ENCODE measurements around the gene YPEL5.

The YPEL5 gene

DNA sequence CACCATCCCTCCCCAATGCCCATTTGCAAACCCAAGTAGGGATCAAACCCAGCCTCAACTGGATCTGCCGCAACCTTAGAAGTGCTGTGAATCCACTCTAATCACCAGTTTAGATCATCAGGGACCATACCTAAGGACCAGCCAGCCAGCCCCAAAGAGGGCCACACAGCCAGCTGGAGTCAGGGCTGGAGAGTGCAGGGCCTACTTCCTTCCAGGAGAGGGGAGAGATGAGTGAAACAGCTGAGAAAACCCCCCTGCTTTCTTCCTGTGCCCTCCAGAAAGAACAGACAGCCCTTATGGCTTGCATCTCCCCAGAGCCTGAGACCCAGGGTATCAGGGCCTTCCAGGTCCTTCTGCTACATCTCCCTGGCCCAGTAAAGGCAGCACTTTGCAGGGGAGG, 25.8 kb downstream of the YPEL5 start:
- DNase-seq = no peak

DNA sequence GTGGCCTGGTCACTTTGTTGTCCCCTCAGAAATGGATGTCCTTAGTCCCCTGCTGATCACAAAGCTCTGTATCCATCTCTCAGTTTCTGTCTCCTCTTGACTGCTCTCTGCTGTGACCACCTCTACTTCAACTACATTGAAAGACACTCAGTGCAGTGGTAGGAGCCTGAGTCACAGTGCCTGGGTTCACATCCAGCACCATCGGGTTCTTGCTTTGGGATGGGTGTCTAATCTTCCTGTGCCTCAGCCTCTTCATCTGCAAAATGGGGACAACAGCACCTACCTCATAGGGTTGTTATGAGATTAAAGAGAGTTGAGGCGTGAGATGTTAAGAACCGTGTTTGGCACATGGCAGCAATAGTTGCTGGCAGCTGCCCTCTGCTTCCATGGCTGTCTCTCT, 30.6 kb downstream of the YPEL5 start:
- DNase-seq = no peak

DNA sequence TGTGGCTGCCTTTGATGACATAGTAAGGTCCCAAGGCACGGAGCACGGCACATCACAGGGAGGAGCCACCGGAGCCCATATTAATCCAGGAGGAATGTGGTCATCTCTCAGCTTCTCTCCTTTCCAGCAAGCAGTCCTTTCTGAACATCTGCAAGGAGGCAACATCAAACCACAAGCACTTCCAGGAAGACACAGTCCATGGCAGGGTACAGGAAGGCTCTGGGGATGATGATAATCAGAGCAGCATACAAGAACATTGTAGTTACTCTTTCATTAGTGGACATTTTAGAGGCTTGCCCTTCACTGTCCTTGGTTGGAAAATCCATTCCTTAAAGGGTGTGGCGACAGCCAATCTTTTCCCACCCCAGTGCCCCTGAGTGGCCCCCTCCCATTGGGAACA, 31.1 kb downstream of the YPEL5 start:
- DNase-seq = no peak

DNA sequence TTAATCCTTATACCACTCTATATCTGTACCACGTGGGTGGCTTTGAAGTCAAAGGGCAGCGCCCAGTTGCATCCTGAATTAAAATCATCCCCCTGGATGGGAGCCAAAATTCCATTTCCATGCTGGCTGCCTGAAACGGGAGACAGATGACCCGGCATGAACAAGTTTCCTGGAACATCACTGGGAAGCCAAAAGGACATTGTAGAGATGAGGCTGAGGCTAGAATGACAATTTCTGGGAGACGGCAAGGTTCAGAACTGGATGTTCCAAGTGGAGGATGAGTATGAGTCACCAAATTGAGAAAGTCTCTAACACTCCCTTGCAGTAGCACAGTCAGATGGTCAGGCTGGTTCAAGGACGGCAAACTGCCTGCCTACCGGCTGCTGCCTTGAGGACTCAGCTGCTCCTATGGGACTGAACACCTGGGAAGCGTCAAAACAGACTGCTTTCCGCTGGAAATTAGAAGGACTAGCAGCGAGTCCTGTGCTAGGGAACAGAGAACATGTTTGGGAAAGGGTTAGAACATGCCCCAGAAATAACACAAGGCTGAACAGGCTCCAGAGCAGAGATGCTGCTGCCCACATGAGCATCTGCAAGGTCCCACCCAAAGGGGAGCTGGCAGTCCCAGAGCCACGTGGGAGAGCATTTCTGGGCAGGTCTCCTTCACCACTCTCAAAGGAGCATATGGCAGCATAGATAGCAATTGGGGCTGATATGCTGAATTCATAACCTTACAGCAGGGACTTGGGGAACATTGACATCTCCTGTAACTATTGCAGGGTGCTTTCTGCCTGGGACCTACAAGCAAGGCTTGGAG, 32.0 kb downstream of the YPEL5 start:
- DNase-seq = no peak

DNA sequence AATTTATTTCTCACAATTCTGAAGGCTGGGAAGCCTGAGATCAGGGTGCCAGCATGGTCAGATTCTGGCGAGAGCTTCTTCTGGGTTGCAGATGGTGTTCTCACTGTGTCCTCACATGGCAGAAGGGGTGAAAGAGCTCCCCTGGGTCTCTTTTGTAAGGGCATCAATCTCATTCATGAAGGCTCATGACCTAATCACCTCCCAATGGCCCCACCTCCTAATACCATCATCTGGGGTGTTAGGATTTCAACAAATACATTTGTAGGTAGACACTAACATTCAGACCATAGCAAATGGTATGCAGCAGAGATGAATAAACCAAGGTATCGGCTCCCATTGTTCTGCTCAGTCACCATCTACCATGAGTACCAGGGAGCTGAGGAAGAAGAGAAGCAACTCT, 32.7 kb downstream of the YPEL5 start:
- no peak for DNase-seq

DNA sequence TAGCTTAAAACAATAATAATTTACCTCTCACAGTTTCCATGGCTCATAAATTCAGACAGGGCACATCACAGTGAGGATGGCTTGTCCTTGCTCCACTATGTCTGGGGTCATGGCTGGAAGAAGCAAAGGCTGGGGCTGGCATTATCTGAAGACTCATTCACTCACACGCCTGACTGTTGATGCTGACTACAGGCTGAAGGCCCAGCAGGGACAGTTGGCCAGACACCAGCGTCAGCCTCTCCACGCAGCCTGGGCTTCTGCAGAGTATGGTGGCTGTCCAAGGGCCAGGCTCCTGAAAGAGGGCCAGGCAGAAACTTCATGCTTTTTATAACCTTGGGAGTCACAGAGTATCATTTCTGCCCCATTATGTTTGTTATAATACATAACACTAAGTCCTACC, 33.4 kb downstream of the YPEL5 start:
- DNase-seq = no peak

DNA sequence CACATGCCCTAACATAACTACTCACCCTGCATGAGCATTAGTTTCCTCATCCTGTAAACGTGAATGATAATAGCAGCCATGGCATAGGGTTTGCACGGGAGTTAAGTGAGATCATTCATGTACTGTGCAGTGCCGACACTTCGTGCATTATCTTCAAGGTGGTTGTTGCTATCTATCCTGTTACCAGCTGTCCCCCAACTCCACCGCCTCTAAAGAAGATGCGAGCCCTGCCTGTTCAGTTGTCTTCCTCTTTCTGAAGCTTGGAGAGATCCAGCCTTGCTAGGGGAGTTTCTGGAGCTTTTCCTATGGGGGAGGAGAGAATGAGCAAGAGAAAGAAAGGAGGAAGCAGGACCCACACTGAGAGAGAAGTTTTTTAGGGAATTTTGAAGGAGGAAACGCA, 34.4 kb downstream of the YPEL5 start:
- DNase-seq = no peak

DNA sequence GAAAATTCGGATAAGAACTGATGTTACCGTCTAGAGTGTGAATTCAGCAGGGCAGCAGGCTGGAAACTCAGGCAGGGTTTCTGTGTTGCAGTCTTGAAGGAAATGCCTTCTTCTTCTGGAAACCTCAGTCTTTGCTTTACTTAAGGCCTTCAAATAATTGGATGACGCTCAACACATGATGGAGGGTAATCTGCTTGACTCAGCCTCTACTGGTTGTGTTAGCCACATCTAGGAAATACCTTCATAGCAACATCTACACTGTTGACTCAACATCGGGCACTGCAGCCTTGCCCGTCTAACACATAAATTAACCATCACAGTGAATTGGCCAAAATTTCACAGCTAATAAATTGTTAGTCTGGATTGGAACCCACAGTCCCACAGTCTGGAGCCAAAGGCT, 37.2 kb downstream of the YPEL5 start:
- no peak for DNase-seq

DNA sequence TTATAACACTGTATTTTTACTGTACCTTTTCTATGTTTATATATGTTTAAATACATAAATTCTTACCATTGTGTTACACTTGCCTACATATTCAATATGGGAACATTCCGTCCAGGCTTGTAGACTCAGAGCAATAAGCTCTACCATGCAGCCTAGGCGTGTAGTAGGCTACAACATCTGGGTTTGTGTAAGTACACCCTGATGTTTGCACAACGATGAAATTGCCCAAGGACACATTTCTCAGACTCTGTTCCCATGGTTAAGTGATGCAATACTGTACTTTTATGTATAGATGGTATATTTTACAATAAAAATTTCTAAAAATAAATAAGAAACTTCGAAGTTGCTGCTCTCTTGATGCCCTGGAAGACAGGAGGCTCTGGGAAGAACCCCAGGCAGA, 38.4 kb downstream of the YPEL5 start:
- no peak for DNase-seq

DNA sequence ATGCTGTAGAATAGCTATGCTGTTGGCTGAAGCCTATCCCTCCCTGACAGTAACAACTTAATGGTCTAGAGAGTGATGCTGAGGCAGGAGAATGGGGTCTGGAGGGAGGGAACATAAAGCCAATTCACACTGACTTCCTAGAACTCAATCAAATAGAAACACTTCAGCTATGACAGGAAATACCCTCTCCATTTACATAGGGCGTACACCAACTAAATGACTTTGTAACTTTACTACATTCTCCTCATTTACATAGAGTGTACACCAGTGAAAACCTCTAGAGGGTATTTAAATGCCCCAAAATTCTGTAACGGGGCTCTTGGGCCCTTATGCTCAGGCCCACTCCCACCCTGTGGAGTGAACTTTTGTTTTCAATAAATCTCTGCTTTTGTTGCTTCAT, 41.5 kb downstream of the YPEL5 start:
- no peak for DNase-seq

DNA sequence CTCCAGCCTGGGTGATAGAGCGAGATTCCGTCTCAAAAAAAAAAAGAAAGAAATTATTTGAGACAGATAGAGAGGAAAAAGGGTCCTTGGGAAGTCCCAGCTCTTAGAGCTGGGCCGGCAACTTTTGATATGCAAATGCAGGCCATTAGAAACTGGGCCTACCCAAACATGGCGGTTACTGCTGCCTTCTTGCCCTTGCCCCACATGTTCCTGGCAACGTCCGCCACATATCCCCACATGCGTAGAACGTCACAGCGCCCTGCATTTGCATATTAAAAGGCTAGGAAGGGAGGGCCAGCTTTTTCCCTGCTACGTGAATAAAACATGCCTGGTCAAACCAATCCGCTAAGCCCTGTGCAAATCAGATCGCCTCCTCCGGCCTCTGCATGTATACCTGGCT, 43.8 kb downstream of the YPEL5 start:
- no peak for DNase-seq

DNA sequence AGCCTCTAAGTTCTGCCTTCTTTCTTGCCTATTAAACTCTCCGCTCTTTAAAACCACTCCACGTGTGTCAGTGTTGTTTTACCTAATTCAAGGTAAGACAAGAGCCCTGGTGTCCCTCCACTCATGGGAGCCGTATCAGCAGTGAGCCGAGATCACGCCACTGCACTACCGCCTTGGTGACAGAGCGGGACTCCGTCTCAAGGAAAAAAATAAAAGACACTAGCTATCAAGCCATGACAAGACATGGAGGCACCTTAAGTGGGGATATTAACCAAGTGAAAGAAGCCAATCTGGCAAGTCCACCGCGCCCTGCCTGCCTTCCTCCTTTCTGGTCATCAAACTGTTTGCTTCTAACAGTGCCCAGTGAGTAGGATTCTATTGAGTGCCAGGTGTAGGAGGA, 44.3 kb downstream of the YPEL5 start:
- DNase-seq = no peak

DNA sequence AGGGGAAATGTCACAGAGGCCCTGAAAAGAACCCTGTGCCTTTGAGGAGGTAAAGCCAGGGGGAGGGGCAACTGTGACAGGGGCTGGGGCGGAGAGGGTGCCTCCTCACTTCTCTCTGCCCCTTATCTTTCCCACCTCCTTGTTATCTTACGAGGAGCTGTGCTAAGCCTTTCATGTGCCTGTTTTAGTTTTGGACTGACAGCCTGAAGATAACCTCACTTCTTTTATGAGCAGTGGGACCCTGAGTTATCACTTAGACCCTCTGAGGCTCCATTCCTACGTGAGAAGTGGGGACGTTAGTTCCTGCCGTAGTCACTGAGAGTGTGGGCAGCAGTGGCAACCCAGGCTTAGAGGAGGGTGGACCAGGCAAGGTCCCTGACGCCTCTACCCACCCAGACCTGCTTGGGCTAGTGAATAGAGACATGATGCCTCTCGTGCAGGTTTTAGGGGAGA, 45.0 kb downstream of the YPEL5 start:
- DNase-seq = no peak

DNA sequence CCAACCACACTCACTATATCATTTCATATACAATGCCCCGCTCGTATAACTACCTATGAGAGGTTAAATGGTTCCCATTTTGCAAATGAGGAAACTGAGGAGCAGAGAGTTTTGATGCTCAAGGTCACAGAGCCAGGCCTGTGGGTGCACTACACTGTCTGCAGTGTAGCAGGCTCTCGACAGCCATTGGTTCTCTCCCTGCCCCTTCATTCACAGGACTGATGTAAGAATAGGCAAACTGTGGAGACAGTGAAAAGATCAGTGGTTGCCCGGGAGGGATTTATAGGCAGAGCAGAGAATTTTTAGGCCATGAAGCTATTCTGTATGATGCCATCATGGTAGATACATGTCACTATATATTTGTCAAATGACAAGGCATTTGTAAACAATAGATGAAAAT, 45.5 kb downstream of the YPEL5 start:
- no peak for DNase-seq

DNA sequence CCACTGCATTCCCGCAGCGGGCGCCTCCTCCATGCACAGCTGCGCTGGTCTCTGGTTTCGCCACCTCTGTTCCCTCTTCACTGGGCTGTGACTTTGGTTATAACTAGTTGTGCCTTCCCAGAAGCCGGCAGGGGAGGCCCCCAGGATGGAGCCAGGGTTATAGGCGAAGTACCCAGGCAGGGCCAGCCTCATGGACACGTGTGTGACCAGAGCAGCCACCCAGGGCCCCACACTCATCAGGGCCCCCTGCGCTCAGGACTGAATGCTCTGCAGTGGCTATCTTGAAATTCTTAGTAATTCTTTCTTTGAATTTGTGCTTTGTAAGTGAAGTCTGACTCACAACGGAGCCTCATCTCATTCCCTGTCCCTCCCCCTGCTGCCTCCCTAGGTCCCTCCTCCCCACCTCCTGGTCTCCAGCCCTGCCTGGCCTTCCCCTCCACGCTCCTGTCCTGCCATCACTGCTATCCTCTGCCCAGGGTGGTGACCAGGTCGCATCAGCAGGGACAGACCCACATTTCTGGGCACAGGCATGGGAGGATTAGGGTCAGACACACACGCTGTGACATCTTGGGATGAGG, 46.4 kb downstream of the YPEL5 start:
- no peak for DNase-seq

DNA sequence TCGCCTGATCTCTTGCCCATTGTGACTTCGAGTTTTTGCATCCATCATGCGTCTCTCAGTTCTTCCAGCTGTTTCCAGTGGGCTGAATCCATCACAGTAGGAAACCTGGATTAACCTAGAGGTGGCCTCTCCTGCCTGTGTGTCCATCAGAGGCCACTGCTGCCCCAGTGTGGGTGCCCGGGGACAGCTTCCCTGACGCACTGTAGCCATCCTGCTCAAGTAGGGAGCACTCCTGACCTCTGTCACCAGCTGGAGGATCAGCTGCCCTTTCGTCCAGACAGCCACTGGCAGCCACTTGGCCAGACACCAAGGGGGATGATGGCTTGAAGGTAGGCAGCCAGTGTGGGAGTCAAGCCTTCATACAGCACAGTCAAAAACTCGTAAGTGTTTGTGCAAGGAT, 47.6 kb downstream of the YPEL5 start:
- DNase-seq = no peak

DNA sequence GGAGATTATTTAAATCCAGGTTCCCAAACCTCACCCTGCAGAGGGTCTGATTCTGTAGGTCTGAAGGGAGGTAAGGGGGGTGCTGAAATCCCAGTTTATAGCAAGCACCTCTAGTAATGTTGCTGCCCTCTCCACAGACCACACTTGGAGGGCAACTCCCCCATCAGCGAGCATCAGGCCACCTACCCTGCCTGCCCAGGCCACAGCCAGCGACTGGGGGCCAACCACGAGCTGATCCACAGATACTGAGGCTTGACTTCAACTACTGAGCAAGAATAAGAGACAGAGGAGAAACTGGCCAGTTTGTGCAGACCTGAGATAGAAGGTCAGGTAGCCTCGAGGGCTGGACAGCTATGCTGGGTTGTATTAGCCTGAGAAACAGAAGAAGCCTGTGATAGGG, 48.2 kb downstream of the YPEL5 start:
- DNase-seq = no peak

DNA sequence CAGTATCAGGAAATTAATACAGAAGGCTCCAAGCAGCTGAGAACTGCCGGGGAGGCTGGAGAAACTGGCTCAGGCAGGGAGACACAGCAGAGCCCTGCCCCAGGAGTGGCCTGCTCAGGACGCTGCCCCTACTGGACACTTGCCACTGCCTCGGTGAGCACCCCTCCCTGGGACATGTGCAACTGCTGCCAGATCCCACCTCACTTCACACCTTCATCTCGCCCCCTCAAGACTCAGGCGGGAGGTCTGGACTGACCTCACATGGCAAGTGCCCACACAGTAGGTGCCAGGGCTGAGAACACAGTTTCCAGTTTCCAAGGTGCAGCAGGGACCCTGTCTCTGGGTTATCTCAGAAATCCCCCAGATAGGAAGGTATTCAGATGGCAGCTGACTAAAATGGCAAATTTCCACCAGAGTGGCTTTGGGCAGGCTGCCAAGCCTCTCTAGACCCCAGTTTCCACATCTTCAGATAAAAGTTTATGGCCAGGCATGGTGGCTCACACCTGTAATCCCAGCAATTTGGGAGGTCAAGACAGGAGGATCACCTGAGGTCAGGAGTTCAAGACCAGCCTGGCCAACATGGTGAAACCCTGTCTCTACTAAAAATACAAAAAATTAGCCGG, 50.9 kb downstream of the YPEL5 start:
- DNase-seq = no peak

DNA sequence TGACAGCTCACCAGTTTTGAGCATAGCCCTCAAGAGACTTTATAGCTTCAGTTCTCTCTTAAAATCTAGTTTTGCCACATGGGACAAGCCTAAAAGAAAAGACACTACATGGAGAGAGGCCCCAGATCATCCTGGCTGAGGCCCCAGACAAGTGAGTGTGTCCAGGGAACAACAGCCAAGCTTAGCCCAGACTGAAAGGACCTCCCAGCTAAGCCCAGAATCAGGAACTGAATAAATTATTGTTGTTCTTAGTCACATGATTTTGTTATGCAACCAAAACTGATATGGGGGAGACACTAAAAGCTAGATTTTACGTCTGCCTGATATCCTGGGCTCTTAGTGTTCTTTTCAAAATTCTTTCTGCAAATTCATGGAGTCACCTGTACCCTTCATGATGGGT, 55.2 kb downstream of the YPEL5 start:
- no peak for DNase-seq

DNA sequence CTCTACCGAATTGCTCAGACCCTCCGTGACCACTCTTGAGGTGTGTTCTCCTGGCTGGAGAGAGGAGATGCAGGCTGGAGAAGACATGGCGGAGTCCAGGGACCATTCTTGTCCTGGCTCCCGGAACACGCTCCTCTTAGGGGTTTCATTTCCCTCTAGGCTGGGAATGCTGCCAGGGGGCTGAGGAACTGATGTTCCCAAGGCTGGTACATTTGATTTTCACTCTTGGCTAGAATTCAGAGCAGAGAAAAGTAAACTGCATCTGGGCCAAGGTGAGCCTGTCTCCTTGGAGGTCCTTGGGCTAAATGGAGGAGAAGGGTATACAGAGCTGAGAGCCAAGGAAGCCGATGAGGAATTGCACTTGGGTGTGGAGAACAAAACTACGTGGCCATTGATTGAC, 56.3 kb downstream of the YPEL5 start:
- DNase-seq = no peak

DNA sequence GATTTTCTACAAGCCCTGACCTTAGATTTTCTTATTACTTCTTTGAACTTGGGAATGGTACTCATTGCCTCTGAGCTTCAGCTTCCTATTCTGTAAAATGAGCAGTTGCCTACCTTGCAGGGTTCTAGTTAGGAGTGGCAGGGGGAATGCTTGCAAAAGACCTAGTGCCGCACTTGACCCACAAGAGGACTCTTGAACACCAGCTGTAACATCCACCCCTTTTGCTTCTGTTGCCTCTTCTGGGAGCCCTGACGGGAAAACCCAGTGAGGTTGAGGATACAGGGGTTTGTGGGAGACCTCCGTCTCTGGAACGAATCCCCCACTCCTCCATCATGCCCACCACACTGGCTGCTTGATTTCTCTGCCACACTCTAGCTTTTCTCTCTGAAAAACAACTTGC, 57.5 kb downstream of the YPEL5 start:
- DNase-seq = no peak

DNA sequence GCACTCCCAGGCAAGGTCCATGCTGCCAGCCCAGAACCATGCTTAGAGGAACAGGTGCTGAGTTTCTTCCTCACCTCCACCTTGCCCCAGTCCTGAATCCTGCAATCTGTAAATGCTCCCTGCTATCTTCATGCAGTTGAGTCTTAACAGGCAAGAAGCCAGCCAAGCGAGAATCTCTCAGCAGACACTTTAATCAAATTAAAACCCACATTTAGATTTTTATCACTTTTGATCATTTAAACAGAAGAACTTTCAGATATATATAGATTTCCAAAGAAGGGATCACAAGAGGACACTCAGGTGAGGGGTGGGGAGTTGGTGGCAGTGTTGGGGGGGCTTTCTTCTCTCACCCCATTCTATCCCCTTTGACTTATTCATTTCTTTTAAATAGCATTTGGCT, 58.6 kb downstream of the YPEL5 start:
- no peak for DNase-seq

DNA sequence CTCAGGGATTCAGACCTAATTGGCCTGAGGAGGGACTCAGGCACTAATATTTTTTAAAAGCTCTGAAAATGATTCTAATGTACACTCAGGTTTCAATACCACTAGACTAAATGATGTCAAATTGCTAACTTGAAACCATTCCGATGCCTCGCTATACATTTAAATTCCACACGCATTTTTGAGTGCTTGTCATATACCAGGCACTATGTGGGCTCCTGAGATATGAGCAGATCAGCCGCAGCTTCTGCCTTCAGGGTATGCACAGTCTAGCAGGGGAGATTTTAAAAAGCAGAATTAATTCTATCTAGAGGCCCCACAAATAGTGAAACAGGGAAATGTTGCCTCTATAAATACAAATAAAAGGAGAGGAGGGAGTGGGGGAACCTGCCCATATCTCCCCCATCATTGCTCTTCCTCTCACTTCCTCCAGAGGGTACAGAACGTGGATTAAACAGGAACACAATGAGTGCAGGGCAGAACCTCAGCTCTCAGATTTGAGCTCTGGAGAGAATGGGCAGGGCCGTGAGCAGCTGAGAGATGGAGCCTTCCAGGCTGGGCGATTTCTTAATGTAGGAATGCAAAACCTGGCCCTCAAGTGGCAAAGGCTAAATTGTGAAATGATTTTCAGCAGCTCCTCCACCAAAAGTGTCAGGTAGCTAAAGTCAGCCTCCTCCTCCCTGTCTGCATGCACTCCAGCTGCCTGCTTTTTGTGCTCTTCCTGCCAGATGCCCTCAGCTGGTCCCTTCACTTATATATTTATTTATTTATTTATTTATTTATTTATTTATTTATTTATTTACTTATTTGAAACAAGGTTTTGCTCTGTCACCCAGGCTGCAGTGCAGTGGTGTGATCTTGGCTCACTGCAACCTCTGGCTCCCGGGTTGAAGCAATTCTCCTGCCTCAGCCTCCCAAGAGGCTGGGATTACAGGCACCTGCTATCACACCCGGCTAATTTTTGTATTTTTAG, 59.9 kb downstream of the YPEL5 start:
- DNase-seq = no peak
